ENCODE data around the gene KATNIP.
A peak's percentile ranks its signal among the peaks of the same experiment; 100 is the strongest.

Gene KATNIP

GRCh38 chr16:27547851-27548250, 2.1 kb upstream of the KATNIP start:
- Histone ChIP-seq H3K4me1 (peaks cover 0 to 36% (median 34%) of the 10 kb centered on the region in 4 donors), H3K27me3 (no peaks in the 10 kb centered on the region), H3K9me3 (no peaks in the 10 kb centered on the region), H3K36me3 (peaks cover 26 to 30% (median 30%) of the 10 kb centered on the region in 3 donors), H3K4me3 (no peak overlapping the region), H3K27ac (no peak overlapping the region)
- intact Hi-C loops (cut with DNase I; ENCODE audit: low total_unique reads) = loop anchor here (5.0 kb wide), 1 partner anchor 664 kb away; the partner anchor contains the start of gene XPO6
- DNase-seq = no peak
- TF ChIP-seq CTCF (IDR thresholded peaks at IDR 0.05) = no peak

- no peaks in the 10 kb centered on the region for H3K27me3 ChIP-seq
- peaks cover 11 to 15% (median 14%) of the 10 kb centered on the region in 3 donors for H3K36me3 ChIP-seq
- H3K4me1 ChIP-seq = peaks cover 0 to 36% (median 34%) of the 10 kb centered on the region in 4 donors
- intact Hi-C loops (cut with DNase I; ENCODE audit: low total_unique reads) = loop anchor here (5.0 kb wide), 1 partner anchor 663 kb away; the partner anchor contains the start of gene XPO6
- no peak for DNase-seq
- TF ChIP-seq CTCF (IDR thresholded peaks at IDR 0.05) = no peak
- H3K9me3 ChIP-seq = no peaks in the 10 kb centered on the region
- peak overlapping the region; percentile 76 to 82 for H3K27ac ChIP-seq
- peak overlapping the region; percentile 78 to 85 for H3K4me3 ChIP-seq
Measured at GRCh38 chr16:27549464-27549745, 539 bp upstream of the KATNIP start.

- intact Hi-C loops (cut with DNase I; ENCODE audit: low total_unique reads) = no loop called here
- peaks cover 0 to 36% (median 34%) of the 10 kb centered on the region in 4 donors for H3K4me1 ChIP-seq
- no peaks in the 10 kb centered on the region for H3K9me3 ChIP-seq
- DNase-seq = no peak
- peaks cover 0 to 4% (median 3%) of the 10 kb centered on the region in 3 donors for H3K36me3 ChIP-seq
- no peaks in the 10 kb centered on the region for H3K27me3 ChIP-seq
- H3K27ac ChIP-seq = peak overlapping the region; percentile 76 to 82
- peak overlapping the region; percentile 78 to 85 for H3K4me3 ChIP-seq
- no peak for TF ChIP-seq CTCF (IDR thresholded peaks at IDR 0.05)
Measured at GRCh38 chr16:27550582-27550920, 607 bp downstream of the KATNIP start.

GRCh38 chr16:27551036-27551435, 1.1 kb downstream of the KATNIP start:
- Histone ChIP-seq H3K4me3 (peak overlapping the region; percentile 78 to 85), H3K27ac (peak overlapping the region in 1 of 2 donors; percentile 82), H3K4me1 (peaks cover 0 to 36% (median 34%) of the 10 kb centered on the region in 4 donors), H3K27me3 (no peaks in the 10 kb centered on the region), H3K9me3 (no peaks in the 10 kb centered on the region), H3K36me3 (no peaks in the 10 kb centered on the region)
- TF ChIP-seq CTCF (IDR thresholded peaks at IDR 0.05) = no peak
- no peak for DNase-seq
- intact Hi-C loops (cut with DNase I; ENCODE audit: low total_unique reads) = no loop called here

GRCh38 chr16:27556471-27556870, 6.5 kb downstream of the KATNIP start:
- H3K27ac ChIP-seq = no peak overlapping the region
- intact Hi-C loops (cut with DNase I; ENCODE audit: low total_unique reads) = no loop called here
- TF ChIP-seq CTCF (IDR thresholded peaks at IDR 0.05) = no peak

GRCh38 chr16:27558434-27558833, 8.5 kb downstream of the KATNIP start:
- no peak for DNase-seq
- TF ChIP-seq CTCF (IDR thresholded peaks at IDR 0.05) = no peak

More at GRCh38 chr16:27556471-27556870, 6.5 kb downstream of the KATNIP start:
- H3K9me3 ChIP-seq = no peaks in the 10 kb centered on the region
- H3K27me3 ChIP-seq = no peaks in the 10 kb centered on the region
- H3K36me3 ChIP-seq = no peaks in the 10 kb centered on the region
- no peak overlapping the region for H3K4me3 ChIP-seq
- no peak for DNase-seq
- no peaks in the 10 kb centered on the region for H3K4me1 ChIP-seq

More at GRCh38 chr16:27558434-27558833, 8.5 kb downstream of the KATNIP start:
- no peak overlapping the region for H3K27ac ChIP-seq
- no peaks in the 10 kb centered on the region for H3K4me1 ChIP-seq
- H3K36me3 ChIP-seq = no peaks in the 10 kb centered on the region
- H3K4me3 ChIP-seq = no peak overlapping the region
- H3K9me3 ChIP-seq = no peaks in the 10 kb centered on the region
- H3K27me3 ChIP-seq = no peaks in the 10 kb centered on the region
- intact Hi-C loops (cut with DNase I; ENCODE audit: low total_unique reads) = no loop called here
